CD4-positive, alpha-beta T cell treated with Interleukin-6 at 100 ng/mL for 8 hours (primary cell): ENCODE results near the gene ZNF414.

Source experiments
- DNase-seq: peaks from one replicate; pipeline ENCODE4 v3.0.0-alpha.2; 2020; ENCODE audit warnings: mixed read lengths, low spot score

The ZNF414 gene

GRCh38 chr19:8463365-8463764 lies 50.6 kb downstream of the ZNF414 start:
- no peak for DNase-seq

DNA sequence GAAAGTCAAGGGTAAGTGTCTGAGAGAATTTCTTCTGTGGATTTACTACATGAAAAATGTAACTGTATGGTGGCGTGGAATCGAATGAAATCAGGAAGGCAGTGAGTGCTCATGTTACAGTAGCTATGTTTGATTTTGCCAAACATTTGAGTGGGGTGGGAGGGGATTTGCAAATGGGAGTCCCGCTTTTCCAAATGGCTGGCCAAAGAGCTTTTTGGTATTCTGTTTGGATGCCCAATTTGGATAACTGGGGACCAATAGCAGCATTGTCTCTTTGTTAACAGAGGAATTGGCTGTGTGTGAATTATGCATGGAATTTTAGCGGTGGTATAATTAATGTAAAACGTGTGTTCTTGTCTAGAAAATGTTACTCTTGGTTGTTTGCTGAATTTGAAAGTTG lies 51.4 kb downstream of the ZNF414 start:
- no peak for DNase-seq

DNA sequence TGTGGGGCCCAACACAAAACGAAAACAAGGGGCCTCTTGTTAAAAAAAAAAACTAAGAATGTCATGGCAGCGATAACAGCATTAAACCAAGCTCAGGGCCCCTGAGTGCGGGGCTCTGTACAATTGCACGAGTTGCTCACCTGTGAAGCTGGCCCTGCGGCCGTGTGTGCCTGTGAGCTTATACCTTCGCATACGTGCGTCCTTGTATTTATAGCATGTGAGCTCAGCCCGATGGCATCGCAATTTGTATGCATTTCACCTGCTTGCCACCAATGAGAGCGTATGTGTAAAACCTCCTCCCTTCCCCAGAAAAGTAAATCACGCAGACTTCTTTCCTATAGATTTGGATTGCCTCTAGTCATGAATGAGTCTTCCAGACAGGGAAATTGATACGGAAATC lies 52.1 kb downstream of the ZNF414 start:
- no peak for DNase-seq

DNA sequence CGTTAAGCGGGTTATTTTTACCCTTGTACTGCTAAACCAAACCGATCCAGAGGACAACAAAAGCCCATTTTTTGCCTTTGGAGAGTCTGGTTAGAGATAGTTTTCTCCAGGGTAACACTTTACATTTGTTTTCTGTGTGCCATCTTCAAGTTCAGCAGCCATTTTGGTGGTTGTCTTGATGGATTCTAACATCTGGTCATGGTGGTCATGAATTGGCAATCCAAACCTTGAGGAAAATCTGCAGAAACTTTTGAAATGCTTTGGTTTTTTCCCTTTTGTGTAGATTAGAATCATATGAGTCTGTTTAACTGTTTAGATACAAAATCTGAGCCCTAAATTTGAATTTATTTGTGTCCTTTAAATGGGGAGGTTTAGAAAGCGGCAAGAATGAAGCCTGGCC lies 52.6 kb downstream of the ZNF414 start:
- DNase-seq: no peak

- DNase-seq: no peak
Measured at GRCh38 chr19:8460516-8461298, 53.3 kb downstream of the ZNF414 start.
